Mesendoderm (in vitro differentiated cells): Measurements from ENCODE around the gene UBR3.

Experiments used
- DNase-seq: peaks from one replicate; pipeline ENCODE4 v3.0.0; 2013
- H2AK5ac ChIP-seq: 2 replicates; pipeline ENCODE4 v1.6.1; 2013; ENCODE audit warnings: low read length, inconsistent platforms
- H2BK120ac ChIP-seq: 2 replicates; pipeline ENCODE4 v1.6.1; 2013; ENCODE audit warnings: low read depth, mild to moderate bottlenecking, low read length, moderate library complexity, mixed read lengths
- H2BK15ac ChIP-seq: replicated peaks from 2 replicates; pipeline ENCODE4 v1.6.1; 2013; ENCODE audit warnings: low read depth, mild to moderate bottlenecking, moderate library complexity
- H2BK5ac ChIP-seq: 2 replicates; pipeline ENCODE4 v1.6.1; 2013; ENCODE audit warnings: low read length, inconsistent platforms
- H3K18ac ChIP-seq: 2 replicates; pipeline ENCODE4 v1.6.1; 2013; ENCODE audit warnings: mild to moderate bottlenecking, low read length, mixed read lengths
- H3K23ac ChIP-seq: one replicate; pipeline ENCODE4 v1.6.1; 2013; ENCODE audit warnings: low read length
- H3K27ac ChIP-seq: 2 replicates; pipeline ENCODE4 v1.5.1; 2013; ENCODE audit warnings: low read depth, mild to moderate bottlenecking, inconsistent platforms, low read length, moderate library complexity
- H3K27me3 ChIP-seq: 2 replicates; pipeline ENCODE4 v1.6.1; 2013; ENCODE audit warnings: low read length, control low read depth, mild to moderate bottlenecking, inconsistent platforms; ENCODE audit not compliant: insufficient read depth, poor library complexity
- H3K36me3 ChIP-seq: 2 replicates; pipeline ENCODE4 v1.6.1; 2013; ENCODE audit warnings: low read length, inconsistent platforms; ENCODE audit not compliant: control insufficient read depth, insufficient read depth
- H3K4ac ChIP-seq: one replicate; pipeline ENCODE4 v1.6.1; 2013; ENCODE audit warnings: low read depth, mild to moderate bottlenecking, low read length, moderate library complexity
- H3K4me1 ChIP-seq: 2 replicates; pipeline ENCODE4 v1.6.1; 2013; ENCODE audit warnings: low read depth, low read length, inconsistent platforms; ENCODE audit not compliant: control insufficient read depth
- H3K4me2 ChIP-seq: 2 replicates; pipeline ENCODE4 v1.6.1; 2013; ENCODE audit warnings: low read length
- H3K4me3 ChIP-seq: 2 replicates; pipeline ENCODE4 v1.5.1; 2013; ENCODE audit warnings: mild to moderate bottlenecking, low read length
- H3K56ac ChIP-seq: one replicate; pipeline ENCODE4 v1.6.1; 2013; ENCODE audit warnings: low read length
- H3K79me1 ChIP-seq: 2 replicates; pipeline ENCODE4 v1.6.1; 2013; ENCODE audit warnings: low read length, inconsistent platforms
- H3K79me2 ChIP-seq: 2 replicates; pipeline ENCODE4 v1.6.1; 2013; ENCODE audit warnings: mild to moderate bottlenecking, low read length; ENCODE audit not compliant: control insufficient read depth, insufficient read depth
- H3K9ac ChIP-seq: 2 replicates; pipeline ENCODE4 v1.6.1; 2013; ENCODE audit warnings: low read length, inconsistent platforms
- H4K5ac ChIP-seq: one replicate; pipeline ENCODE4 v1.6.1; 2013; ENCODE audit warnings: low read length
- H4K8ac ChIP-seq: one replicate; pipeline ENCODE4 v1.6.1; 2013; ENCODE audit warnings: low read depth, mild to moderate bottlenecking, control low read depth, low read length, moderate library complexity
- WGBS: extraction: QIAGEN DNeasy Blood & Tissue Kit; methylation state at CpG from one replicate; pipeline ENCODE4 v1.1.7; 2013; ENCODE audit warnings: low lambda C conversion rate, missing lambda C conversion rate; ENCODE audit not compliant: insufficient coverage; ENCODE audit errors: extremely low coverage; 5-methylcytosine and 5-hydroxymethylcytosine counted together

Gene UBR3

GRCh38 chr2:169877398-169877797, 50.1 kb downstream of the UBR3 start:
- DNase-seq: peak; percentile 7
- H4K8ac ChIP-seq: no peak overlapping the region
- H2BK120ac ChIP-seq: no peak overlapping the region
- H3K27ac ChIP-seq: no peak overlapping the region
- no peaks in the 10 kb centered on the region for H3K27me3 ChIP-seq
- no peak overlapping the region for H3K18ac ChIP-seq
- H3K9ac ChIP-seq: no peak overlapping the region
- H3K56ac ChIP-seq: no peak overlapping the region
- no peak overlapping the region for H4K5ac ChIP-seq
- no peak overlapping the region for H2AK5ac ChIP-seq
- no peak overlapping the region for H3K23ac ChIP-seq
- no peaks in the 10 kb centered on the region for H3K4me1 ChIP-seq
- H2BK15ac ChIP-seq: no peak overlapping the region
- no peak overlapping the region for H2BK5ac ChIP-seq
- H3K79me2 ChIP-seq: no peaks in the 10 kb centered on the region
- H3K79me1 ChIP-seq: no peaks in the 10 kb centered on the region
- H3K4me3 ChIP-seq: no peak overlapping the region
- H3K4me2 ChIP-seq: no peak overlapping the region
- no peak overlapping the region for H3K4ac ChIP-seq
- no peaks in the 10 kb centered on the region for H3K36me3 ChIP-seq

DNA sequence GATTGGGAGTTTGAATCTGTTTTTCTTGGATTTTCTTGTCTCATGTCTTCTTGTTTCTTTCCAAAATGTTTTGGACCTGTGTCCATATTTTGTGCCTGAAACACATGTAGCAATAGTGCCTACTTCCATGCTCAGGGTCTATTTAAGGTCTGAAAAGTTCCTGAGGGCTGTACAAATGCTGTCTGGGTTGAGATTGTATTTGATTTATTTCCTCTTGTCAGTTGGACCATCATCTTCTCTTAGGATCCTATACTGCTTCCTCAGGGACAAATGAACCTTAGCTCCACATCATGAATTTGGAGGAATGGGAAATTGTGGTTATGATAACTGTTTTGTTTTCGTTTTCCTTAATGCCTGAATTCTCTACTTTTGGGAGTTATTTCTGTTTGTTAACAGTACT, 59.9 kb downstream of the UBR3 start:
- H3K9ac ChIP-seq: no peak overlapping the region
- H2BK5ac ChIP-seq: no peak overlapping the region
- no peaks in the 10 kb centered on the region for H3K79me2 ChIP-seq
- H3K27ac ChIP-seq: no peak overlapping the region
- no peak overlapping the region for H2BK120ac ChIP-seq
- no peak overlapping the region for H2BK15ac ChIP-seq
- H3K27me3 ChIP-seq: no peaks in the 10 kb centered on the region
- H3K18ac ChIP-seq: no peak overlapping the region
- no peak overlapping the region for H3K56ac ChIP-seq
- H2AK5ac ChIP-seq: no peak overlapping the region
- no peaks in the 10 kb centered on the region for H3K36me3 ChIP-seq
- no peak overlapping the region for H3K4me3 ChIP-seq
- WGBS: no CpG with 5 or more reads among the region's 1 CpG
- no peak overlapping the region for H3K4ac ChIP-seq
- no peak overlapping the region for H3K4me2 ChIP-seq
- no peaks in the 10 kb centered on the region for H3K4me1 ChIP-seq
- H4K5ac ChIP-seq: no peak overlapping the region
- H3K23ac ChIP-seq: no peak overlapping the region
- no peaks in the 10 kb centered on the region for H3K79me1 ChIP-seq
- H4K8ac ChIP-seq: no peak overlapping the region
- DNase-seq: no peak

DNA sequence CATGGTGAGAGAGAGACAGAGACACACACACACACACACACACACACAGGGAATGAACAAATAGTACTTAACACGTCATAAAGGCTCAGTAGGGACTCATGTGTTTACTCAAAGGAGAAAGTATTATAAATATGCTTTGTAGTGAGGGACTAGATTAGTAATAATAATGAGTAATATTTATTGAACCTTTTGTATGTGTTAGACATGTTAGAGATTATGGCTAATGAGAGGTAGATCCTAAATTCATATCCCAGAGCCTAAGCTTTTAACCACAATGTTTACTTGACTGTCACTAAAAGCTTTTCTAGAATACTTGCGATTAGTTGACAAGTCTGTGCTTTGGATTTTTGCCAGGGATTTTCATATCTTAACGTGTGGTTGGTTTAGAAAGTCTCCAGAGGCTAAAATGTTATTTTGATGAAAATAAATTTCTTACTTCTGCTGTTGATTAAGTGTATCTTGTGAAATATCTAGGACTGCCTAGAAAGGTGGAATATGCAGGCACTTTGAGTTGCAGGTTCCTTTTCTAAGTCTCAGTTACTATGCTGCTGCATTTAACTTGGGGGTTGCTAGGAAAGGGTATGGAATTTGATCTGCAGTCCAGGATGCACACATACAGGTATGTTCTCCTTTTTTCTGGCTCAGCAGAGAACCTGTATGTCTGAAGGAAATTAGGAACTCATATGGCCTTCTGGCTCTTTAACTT, 64.5 kb downstream of the UBR3 start:
- no peaks in the 10 kb centered on the region for H3K27me3 ChIP-seq
- no peak overlapping the region for H3K18ac ChIP-seq
- H3K9ac ChIP-seq: no peak overlapping the region
- DNase-seq: no peak
- H2AK5ac ChIP-seq: no peak overlapping the region
- H2BK120ac ChIP-seq: no peak overlapping the region
- no peak overlapping the region for H3K4me3 ChIP-seq
- H3K79me2 ChIP-seq: no peaks in the 10 kb centered on the region
- no peaks in the 10 kb centered on the region for H3K79me1 ChIP-seq
- H2BK5ac ChIP-seq: no peak overlapping the region
- H3K23ac ChIP-seq: no peak overlapping the region
- no peak overlapping the region for H4K8ac ChIP-seq
- H2BK15ac ChIP-seq: no peak overlapping the region
- H3K56ac ChIP-seq: no peak overlapping the region
- H3K4me1 ChIP-seq: no peaks in the 10 kb centered on the region
- no peak overlapping the region for H3K27ac ChIP-seq
- no peak overlapping the region for H4K5ac ChIP-seq
- no peaks in the 10 kb centered on the region for H3K36me3 ChIP-seq
- WGBS: no CpG with 5 or more reads among the region's 3 CpGs
- no peak overlapping the region for H3K4ac ChIP-seq
- no peak overlapping the region for H3K4me2 ChIP-seq

DNA sequence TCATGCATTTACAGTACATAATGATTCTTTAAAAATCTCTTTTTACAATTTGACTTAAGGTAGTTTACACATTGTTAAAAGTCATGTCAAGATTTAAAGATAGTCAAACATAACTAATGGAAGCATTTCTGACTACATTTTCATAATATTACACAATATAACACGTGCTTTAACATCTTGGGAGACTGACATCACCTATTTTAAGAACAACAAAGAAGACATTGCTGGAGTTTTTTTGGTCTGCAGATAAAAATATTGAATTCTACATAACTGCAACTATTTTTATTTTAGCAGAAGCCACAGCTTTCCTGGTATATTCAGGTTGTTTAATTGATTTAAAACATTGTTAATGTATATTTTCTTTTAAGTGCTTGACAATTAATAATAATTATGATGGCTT, 65.7 kb downstream of the UBR3 start:
- no peak overlapping the region for H3K4me2 ChIP-seq
- H3K23ac ChIP-seq: no peak overlapping the region
- DNase-seq: no peak
- WGBS: no CpG with 5 or more reads among the region's 1 CpG
- no peak overlapping the region for H4K5ac ChIP-seq
- no peaks in the 10 kb centered on the region for H3K79me1 ChIP-seq
- no peak overlapping the region for H3K4me3 ChIP-seq
- H3K9ac ChIP-seq: no peak overlapping the region
- H2BK15ac ChIP-seq: no peak overlapping the region
- no peaks in the 10 kb centered on the region for H3K79me2 ChIP-seq
- H3K27me3 ChIP-seq: no peaks in the 10 kb centered on the region
- H3K27ac ChIP-seq: no peak overlapping the region
- no peak overlapping the region for H2AK5ac ChIP-seq
- H4K8ac ChIP-seq: no peak overlapping the region
- no peak overlapping the region for H3K18ac ChIP-seq
- H2BK5ac ChIP-seq: no peak overlapping the region
- H2BK120ac ChIP-seq: no peak overlapping the region
- no peak overlapping the region for H3K56ac ChIP-seq
- no peaks in the 10 kb centered on the region for H3K4me1 ChIP-seq
- no peaks in the 10 kb centered on the region for H3K36me3 ChIP-seq
- no peak overlapping the region for H3K4ac ChIP-seq

- Histone ChIP-seq H3K56ac (no peak overlapping the region), H3K4ac (no peak overlapping the region), H3K18ac (no peak overlapping the region), H2BK15ac (no peak overlapping the region), H3K23ac (no peak overlapping the region), H4K8ac (no peak overlapping the region), H3K36me3 (no peaks in the 10 kb centered on the region), H3K79me1 (no peaks in the 10 kb centered on the region), H3K4me3 (no peak overlapping the region), H2BK5ac (no peak overlapping the region), H2BK120ac (no peak overlapping the region), H3K79me2 (no peaks in the 10 kb centered on the region), H3K27me3 (no peaks in the 10 kb centered on the region), H2AK5ac (no peak overlapping the region), H3K4me1 (no peaks in the 10 kb centered on the region), H4K5ac (no peak overlapping the region), H3K4me2 (no peak overlapping the region), H3K27ac (no peak overlapping the region), H3K9ac (no peak overlapping the region)
- no CpG with 5 or more reads among the region's 3 CpGs for WGBS
- DNase-seq: peak; percentile 54
These were observed 68.2 kb downstream of the UBR3 start for GRCh38 chr2:169895294-169895985.

GRCh38 chr2:169897834-169898233, 70.6 kb downstream of the UBR3 start:
- H3K18ac ChIP-seq: no peak overlapping the region
- no peak for DNase-seq
- no peak overlapping the region for H3K9ac ChIP-seq
- H4K8ac ChIP-seq: no peak overlapping the region
- no peak overlapping the region for H2BK5ac ChIP-seq
- no peaks in the 10 kb centered on the region for H3K4me1 ChIP-seq
- no peak overlapping the region for H2BK15ac ChIP-seq
- H2BK120ac ChIP-seq: no peak overlapping the region
- H4K5ac ChIP-seq: no peak overlapping the region
- H3K4me2 ChIP-seq: no peak overlapping the region
- H3K56ac ChIP-seq: no peak overlapping the region
- H3K27ac ChIP-seq: no peak overlapping the region
- H3K23ac ChIP-seq: no peak overlapping the region
- no peak overlapping the region for H3K4me3 ChIP-seq
- no peaks in the 10 kb centered on the region for H3K36me3 ChIP-seq
- no peaks in the 10 kb centered on the region for H3K79me1 ChIP-seq
- H3K79me2 ChIP-seq: no peaks in the 10 kb centered on the region
- H2AK5ac ChIP-seq: no peak overlapping the region
- H3K27me3 ChIP-seq: no peaks in the 10 kb centered on the region
- H3K4ac ChIP-seq: no peak overlapping the region
